CD1c-positive myeloid dendritic cell (primary cell): ENCODE measurements around the gene SCAMP4.

Source experiments
- DNase-seq: peaks from one replicate; pipeline ENCODE4 v3.0.0-alpha.2; 2016; ENCODE audit errors: extremely low spot score

Gene SCAMP4

DNA sequence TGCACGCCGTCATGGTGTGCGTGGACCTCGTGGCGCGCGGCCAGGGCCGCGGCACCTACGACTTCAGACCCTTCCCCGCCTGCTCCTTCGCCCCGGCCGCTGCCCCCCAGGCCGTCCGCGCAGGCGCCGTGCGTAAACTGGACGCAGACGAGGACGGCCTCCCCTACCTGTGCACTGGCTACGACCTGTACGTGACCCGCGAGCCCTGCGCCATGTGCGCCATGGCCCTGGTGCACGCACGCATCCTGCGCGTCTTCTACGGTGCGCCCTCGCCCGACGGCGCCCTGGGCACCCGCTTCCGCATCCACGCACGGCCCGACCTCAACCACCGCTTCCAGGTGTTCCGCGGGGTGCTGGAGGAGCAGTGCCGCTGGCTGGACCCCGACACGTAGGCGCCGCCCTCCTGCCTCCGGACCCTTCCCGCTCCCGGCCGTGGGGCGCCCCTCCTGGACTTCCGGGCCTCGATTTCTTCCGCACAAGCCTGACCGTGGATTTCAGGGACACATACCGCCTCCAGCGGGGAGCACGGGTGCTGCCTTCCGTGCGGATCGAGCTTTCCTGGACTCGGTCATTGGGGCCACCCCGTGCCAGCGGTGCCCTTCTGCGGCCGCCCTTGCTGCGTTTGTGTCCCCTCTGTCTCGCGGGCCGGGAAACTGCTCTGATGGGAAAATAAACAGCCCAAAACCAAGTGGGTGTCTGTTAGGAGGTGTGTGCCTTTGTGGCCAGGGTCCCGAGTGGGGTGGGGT, 7.7 kb downstream of the SCAMP4 start:
- no peak for DNase-seq

DNA sequence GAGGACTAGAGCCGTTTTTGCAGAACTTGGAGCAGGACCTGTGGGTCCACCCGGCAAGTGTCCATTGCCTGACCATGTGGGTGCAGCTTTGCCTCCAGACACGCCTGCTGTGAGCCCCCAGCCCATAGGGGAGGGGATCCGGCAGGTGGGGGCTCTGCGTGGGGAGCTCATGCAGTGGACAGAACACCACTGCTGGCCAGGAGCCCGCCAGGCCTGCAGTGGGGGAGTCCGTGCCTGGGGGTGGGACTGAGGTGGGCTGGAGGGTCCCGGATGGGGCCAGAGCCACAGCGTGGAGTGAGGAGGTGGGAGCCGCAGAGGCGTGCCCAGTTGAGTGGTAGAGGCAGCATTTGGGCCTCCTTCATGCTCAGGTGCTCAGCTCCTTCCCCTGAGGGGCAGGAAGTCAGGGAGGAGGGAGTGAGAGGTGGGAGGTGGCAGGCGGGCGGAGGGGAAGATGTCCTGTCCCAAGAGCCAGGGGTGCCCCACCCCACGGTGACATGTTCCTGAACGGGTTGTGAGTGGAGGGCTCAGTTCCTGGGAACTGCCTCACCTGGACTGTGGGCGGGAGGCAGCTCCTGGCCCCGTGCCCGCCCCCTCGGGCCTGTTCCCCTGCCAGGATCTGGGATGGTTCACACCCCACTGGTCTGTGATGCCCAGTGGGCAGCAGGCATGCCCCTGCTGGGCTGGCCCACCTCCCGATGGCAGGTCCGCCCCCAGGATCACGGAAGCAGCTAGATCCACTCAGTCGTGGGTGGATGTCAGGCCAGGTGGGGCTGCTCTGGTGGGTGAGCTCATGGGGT, 8.8 kb downstream of the SCAMP4 start:
- DNase-seq, result no peak

DNA sequence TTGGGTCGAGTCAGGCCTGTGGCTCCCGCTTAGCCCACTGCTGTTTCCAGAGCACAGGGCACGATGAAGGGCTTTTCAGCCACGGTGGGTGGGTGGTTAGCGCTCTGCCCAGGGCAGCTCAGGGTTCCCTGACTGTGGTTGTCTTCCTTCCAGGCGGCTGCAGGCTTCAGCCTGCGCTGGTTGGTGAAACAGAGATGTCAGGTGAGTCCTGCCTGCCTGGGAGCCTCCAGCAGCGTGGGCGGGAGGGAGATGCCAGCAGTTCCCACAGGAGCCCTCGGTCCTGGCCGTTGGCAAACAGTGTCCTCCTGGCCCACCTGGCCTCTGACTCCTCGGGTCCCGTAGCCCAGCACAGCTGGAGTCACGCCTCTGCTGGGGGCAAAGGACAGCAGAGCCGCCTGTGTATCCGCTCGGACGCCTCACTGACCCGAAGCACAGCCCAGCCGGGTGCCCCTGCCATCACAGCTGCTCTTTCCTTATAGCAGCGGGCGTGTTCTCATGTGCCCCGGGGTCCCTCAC, 9.7 kb downstream of the SCAMP4 start:
- DNase-seq, result no peak

DNA sequence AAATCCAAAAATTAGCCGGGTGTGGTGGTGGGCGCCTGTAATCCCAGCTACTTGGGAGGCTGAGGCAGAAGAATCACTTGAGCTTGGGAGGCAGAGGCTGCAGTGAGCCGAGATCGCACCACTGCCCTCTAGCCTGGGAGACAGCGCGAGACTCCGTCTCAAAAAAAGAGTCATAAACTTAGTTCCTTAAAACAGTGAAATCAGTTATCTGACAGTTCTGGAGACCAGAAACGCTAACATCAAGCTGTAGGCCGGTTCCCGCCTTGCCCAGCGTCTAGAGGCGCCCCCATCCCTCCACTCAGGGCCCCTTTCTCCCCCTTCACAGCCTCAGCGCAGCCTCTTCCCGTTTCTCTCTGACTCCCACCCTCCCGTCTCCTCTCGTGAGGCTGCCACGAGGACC, 11.9 kb downstream of the SCAMP4 start:
- DNase-seq, result peak; percentile 36

DNA sequence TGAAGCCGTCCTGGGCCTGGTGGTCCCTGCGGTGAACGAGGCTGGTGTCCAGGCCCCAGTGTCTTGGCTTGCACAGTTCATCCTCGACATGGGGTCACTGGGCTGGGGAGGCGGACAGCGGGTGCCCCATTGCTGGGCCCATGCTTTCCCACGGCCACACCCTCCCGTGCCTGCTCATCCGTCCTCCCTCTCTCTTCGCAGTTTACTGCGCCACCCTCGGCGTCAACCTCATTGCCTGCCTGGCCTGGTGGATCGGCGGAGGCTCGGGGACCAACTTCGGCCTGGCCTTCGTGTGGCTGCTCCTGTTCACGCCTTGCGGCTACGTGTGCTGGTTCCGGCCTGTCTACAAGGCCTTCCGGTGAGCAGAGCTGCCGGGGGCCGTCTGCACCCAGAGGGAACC, 12.7 kb downstream of the SCAMP4 start:
- no peak for DNase-seq

DNA sequence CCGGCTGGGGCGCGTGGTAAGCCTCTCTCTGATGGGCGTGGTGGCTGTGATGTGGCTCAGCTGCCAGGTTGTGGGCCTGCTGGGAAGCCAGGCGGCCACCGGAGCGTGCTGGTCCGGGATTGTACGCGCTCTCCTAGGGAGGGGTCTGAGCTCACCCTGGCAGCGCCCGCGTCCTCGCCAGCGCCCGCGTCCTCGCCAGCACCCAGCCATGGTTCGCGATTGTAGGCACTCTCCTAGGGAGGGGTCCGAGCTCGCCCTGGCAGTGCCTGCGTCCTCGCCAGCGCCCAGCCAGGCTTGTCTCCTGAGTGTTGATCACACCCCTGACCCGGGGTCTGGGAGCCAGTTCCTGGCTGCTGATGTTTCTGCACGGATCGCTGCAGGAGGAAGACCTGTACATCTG, 13.8 kb downstream of the SCAMP4 start:
- DNase-seq, result no peak

DNA sequence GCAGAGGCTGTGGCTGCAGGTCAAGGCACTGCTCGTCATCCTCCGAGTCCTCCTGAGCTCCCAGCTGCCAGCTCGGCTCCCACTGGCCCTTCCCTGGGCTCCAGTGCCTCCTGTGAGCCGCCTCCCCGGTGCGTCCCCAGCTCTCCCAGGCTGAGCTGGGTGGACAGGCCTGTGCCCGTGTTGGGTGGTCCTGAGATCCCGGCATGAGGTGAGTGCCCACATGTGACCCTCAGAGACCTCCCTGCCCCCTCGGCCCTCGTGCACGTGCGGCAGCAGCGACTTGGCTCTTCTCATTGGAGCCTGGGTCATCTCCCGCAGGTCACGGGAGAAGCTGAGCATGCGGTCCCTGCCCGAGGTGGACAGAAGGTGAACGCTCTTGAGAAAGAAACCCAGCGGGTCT, 15.4 kb downstream of the SCAMP4 start:
- no peak for DNase-seq

DNA sequence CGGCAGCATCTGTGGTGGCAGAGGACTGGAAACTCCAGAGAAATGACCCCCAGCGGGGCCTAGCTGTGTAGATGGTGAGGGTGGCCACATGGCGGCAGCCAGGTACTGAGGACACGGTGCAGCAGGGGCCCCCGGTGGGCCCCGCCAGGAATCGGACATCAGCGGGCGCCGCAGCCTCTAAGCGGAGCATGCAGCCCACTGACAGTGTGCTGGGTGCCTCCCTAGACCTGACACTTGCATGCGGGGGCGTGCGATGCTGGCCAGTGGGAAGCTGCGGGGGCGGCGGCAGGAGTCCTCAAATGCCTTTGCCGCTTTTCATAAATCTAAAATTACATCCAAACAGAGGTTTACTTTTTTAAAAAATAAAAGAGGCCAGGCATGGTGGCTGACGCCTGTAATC, 16.1 kb downstream of the SCAMP4 start:
- no peak for DNase-seq

DNA sequence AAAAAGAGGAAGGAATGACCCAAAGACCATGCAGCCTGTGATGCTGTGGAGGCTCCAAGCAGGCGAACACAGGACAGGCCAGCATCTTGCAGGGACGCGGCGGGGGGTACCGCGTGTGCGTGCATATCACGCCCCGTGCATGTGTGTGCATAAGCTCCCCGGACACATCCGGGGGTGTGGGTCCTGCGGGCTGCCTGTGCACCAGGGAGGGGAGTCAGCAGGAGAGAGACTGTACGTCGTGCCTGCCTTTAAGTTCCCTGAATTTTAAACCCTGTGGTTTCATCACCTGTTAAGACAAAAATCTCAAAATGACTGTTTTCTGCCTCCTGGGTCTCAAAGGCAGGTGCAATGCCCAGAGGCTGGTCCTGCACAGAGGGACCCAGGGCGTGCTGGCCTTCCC, 16.6 kb downstream of the SCAMP4 start:
- DNase-seq, result no peak

DNA sequence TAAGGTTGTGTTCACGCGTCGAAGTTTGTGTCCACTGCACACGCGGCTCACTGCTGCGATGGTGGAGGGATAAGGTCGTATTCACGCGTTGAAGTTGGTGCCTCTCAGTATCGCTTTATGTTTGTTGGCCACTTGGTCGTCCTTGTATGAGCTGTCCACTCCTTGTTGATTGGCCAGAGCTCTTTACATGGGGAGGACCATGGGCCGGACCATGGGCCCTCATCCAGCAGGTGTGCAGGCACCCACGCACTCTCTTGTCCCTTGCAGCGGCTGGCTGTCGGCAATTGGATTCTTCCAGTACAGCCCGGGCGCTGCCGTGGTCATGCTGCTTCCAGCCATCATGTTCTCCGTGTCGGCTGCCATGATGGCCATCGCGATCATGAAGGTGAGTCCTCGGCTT, 17.6 kb downstream of the SCAMP4 start:
- DNase-seq, result no peak

DNA sequence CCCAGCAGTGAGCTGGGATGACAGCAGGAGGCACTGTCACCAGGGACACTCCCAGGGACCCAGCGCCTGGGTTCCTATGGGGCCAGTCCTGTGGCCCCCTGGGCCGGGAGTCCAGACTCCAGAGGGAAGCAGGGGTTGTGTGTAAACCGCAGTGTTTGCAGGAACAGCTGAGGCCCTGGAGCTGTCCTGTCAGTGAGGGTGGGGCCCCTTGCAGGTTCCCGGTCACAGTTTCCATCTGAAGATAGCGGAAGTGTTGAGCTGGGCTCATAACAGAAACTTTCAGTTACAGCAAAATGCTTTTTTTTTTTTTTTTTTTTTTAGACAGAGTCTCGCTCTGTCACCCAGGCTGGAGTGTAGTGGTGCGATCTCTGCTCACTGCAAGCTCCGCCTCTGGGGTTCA, 18.1 kb downstream of the SCAMP4 start:
- DNase-seq, result peak; percentile 68

DNA sequence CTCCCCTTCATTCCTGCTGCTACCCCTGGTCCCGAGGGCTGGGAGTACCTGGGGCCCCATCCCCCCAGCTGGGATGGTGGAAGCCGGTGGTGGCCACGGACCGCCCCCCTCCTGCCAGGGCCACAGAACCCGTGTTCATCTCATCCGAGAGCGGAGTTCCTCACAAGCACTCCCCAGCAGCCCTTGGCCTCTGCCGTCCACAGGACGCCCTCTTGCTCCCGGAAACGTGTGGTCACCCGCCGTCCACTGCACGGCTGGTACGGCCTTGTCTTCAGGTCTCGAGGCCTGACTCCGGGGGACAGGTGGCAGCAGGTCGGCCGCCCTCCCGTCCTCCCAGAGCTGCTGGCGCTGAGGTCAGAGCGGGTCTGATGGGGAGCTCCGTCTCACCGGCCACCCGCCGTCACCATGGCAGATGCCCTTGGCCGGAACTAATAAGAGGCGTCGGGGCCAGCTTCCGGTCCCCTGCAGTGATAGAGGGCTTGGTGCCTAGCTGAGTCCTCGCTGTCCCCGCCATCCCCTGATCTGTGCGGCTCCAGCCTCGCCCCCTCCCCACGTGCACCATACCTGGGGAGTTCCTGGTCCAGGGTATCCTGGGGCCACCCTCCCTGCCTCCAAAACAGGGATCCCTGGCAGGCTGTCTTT, 19.2 kb downstream of the SCAMP4 start:
- no peak for DNase-seq

DNA sequence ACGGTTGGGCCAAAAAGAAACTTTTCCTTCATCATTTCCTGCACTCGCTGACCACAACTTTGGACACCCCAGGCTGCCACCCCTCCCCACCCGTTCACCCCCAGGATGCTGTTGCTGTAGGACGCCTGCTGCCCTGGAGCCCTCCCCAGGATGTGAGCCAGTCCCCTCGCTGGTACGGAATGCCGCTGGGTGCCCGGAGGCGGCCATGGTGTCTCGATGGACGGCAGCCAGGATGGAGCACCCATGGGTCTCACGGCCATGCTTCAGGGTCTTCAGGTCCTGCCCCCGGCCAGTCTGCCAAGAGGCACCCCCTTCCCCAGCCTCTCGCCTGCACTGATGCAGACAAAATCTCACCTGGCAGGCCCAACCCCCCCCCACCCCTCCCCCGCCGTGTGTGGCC, 20.3 kb downstream of the SCAMP4 start:
- no peak for DNase-seq

DNA sequence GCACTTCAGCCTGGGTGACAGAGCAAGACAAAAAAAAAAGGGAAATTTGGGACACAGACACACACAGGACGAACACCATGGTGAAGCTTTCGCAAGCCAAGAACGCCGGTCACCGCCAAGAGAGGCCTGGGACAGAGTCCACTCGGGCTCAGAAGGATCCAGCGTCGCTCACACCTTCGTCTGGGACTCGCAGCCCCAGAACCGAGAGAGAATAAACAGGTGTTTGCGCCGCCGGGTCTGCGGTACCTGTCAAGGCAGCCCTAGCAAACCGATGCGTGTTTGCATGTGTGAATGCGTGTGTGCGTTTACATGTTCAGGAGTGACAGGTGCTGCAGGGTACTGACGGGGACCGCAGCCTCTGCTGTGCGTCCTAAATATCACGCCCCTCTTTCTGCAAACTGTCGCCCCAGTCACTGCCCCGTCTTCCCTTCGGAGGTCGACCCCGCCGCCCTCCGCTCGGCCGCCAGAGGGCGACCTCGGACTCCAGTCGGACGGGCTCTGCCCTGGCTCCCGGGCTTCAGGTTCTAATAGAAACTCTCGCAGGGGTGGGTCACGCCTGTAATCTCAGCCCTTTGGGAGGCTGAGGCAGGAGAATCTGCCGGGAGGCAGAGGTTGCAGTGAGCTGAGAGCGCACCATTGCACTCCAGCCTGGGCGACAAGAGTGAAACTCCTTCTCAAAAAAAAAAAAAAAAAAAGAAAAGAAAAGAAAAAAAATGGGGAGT, 24.0 kb downstream of the SCAMP4 start:
- peak; percentile 91 for DNase-seq

DNA sequence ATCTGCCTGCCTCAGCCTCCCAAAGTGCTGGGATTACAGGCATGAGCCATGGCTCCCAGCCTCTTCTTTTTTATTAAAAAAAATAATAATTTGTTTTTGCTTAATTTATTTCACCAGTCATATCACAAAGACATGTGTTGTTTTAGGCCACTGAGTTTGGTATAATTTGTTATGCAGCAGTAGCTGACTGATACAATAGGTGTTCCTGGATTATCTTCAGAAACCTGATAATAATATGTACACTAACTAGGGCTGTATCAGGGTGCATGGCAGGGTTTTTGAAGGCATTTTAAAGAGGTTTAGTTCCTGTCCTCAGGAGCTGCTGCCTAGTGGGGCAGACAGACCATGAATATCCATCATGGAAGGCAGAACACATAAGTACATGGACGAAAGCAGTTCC, 26.2 kb downstream of the SCAMP4 start:
- DNase-seq, result no peak

DNA sequence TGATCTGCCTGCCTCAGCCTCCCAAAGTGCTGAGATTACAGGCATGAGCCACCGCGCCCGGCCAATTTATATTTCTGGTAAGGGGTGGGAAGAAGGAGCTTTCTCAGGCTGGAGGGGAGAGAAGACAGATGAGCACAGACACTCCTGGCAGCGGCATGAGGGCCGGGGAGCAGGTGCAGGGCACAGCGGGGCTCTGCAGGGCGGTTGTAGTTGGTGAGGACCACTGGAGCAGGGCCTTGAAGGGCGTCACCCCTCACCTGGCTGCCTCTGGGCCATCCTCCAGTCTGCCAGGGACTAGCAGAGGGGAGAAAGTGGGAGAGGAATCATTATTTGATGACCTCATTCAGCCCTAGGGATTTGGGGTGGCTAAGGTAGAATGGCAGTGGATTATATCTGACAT, 27.2 kb downstream of the SCAMP4 start:
- DNase-seq, result no peak

DNA sequence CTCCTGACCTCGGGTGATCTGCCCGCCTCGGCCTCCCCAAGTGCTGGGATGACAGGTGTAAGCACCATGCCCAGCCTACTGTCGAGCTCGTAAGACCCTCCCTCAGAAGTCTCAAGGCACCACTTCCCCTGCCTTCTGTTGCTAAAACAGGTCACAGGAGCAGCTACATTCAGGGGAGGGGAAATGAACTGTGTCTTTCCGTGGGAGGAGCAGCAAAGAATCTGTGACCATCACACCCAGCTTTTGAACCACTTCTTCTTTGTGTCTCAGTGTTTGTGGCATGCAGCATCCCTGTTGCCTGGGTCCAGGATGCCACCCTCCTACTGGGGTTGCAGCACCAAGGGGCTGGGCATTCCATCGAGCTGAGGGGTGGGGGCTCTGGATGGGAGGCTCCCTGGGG, 28.0 kb downstream of the SCAMP4 start:
- peak; percentile 76 for DNase-seq

DNA sequence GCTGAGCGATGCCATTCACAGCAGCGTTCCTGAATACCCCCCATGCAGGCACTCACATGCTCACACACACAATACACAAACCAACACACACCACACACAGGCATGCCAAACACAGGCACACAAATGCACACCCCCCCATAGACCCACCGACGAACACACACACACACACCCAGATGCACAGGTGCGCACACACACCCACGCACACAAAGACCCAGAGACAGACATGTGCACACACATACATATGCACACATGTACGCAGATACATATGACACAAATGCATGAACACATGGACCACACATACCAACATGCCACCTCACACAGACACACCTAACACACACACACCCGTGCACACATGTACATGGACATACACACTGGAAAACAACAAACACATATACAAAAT, 28.7 kb downstream of the SCAMP4 start:
- no peak for DNase-seq

DNA sequence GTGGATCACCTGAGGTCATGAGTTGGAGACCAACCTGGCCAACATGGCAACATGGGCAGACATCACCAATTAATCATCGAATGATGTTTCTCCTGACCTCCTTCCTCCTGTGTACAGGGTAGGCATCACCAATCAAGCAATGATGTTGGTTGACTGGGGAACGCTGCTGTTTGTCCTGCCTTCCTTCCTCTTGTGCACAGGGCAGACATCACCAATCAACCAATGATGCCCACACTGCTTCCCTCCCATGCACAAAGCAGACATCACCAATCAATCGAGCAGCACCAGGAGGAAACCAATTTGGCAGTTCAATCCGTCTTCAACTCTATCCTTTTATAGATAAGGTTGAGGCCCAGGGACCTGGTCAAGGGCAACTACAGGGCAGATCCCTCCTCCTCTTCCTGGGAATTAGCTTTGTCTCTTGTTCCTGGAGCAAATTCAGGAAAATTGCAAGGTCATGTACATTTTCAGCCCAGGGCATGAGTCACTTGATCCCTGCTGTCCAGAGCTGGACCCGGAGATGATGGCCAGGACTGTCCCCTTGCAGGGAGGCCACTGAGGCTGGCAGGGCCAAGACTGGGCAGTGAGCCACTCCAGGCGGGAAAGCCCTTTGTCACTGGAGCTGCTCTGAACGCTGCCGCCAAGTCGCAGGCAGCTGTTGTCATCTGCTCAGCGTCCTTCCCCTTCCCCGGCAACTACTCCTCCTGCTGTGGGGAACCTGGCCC, 30.4 kb downstream of the SCAMP4 start:
- DNase-seq, result peak; percentile 73

DNA sequence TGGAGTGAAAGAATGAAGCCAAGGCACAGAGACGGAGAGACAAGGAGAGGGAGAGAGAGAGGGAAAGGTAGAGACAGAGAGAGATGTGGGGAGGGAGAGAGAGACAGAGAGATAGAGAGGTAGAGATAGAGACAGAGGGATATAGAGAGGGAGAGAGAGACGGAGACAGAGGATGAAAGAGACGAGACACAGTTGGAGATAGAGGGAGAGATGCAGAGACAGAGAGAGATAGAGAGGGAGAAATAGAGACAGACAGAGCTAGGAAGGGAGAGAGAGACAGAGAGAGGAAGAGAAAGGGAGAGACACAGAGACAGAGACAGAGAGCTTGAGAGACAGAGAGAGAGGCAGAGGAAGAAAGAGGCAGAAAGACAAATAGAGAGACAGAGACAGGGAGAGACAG, 31.2 kb downstream of the SCAMP4 start:
- no peak for DNase-seq

DNA sequence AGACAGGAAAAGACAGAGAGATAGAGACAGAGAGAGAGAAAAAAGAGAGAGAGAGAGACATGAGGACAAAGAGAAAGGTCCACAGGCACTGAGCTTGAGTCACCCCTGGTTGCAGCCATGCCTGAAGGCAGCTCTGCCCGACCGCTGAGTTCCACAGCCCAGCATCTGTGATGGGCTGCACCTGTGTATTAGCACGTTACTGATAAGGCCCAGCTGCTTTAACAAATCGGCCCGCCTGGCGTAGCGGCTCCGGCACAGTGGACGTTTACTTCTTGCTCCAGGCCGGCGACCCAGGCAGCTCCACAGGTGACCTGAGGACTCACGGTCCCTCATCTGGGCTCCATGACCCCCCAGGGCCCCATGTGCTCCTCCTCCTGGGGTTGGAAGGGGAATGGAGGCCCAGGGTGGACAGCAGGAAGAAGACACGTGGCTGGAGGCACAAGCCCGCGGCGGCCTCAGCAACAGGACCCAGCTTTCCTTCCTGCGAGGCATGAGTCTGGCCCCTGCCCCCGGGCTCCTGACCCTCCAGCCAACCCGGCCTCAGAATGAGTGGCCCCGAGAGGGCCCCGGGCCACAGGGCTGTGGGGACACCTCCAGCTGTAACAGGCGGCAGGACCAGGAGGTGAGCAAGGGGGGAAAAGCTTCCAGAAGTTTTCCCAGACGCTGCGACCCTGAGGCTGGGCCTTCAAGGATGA, 31.9 kb downstream of the SCAMP4 start:
- DNase-seq, result no peak
